DND-41 (cell line): ENCODE data around the gene HNRNPLL.

Source experiments
- EZH2 ChIP-seq: IDR thresholded peaks from 3 replicates; pipeline ENCODE4 v1.6.1; 2012; ENCODE audit warnings: borderline replicate concordance, low read depth, mild to moderate bottlenecking, moderate library complexity, low read length, inconsistent platforms; ENCODE audit not compliant: severe bottlenecking
- TF ChIP-seq, protein P1 (sequence below): IDR thresholded peaks from 2 replicates; pipeline ENCODE4 v1.5.1; 2012; ENCODE audit warnings: borderline replicate concordance, low read length, moderate library complexity, mild to moderate bottlenecking; ENCODE audit not compliant: poor library complexity, severe bottlenecking; ENCODE audit errors: extremely low read depth

- TF ChIP-seq, protein P1, sequence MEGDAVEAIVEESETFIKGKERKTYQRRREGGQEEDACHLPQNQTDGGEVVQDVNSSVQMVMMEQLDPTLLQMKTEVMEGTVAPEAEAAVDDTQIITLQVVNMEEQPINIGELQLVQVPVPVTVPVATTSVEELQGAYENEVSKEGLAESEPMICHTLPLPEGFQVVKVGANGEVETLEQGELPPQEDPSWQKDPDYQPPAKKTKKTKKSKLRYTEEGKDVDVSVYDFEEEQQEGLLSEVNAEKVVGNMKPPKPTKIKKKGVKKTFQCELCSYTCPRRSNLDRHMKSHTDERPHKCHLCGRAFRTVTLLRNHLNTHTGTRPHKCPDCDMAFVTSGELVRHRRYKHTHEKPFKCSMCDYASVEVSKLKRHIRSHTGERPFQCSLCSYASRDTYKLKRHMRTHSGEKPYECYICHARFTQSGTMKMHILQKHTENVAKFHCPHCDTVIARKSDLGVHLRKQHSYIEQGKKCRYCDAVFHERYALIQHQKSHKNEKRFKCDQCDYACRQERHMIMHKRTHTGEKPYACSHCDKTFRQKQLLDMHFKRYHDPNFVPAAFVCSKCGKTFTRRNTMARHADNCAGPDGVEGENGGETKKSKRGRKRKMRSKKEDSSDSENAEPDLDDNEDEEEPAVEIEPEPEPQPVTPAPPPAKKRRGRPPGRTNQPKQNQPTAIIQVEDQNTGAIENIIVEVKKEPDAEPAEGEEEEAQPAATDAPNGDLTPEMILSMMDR = no peak
- TF ChIP-seq EZH2 = no peak
Measured at GRCh38 chr2:38547791-38548190, 54.9 kb downstream of the HNRNPLL start.
